ENCODE results near the gene BUD31.
"Not testable (repeated sequence)": the region's sequence is repeated elsewhere in the genome, so short reads cannot be mapped to it uniquely, and the experiment has no call there.

BUD31 gene

DNA sequence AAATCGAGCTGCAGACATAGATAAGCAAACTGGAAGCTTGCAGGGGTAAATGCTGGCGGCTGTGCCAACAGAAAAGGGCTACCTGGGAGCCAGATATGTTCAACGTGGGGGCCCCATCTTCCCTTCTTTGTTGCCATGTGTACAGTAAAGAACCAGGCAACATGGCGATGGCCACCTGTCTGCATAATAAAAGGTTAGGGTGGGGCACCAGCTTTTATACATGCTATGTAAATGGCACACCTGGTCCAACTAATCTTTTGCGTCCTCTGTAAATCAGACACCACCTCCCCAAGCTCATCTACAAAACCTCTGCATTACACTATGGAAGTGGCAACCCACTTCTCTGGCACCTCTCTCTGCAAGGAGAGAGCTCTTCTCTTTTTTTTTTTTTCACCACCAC lies 13.9 kb downstream of the BUD31 start:
- FAIRE-seq = no peak
- no peak for DNase-seq (ENCODE audit: insufficient read length, low spot score)
- no peak for TF ChIP-seq POLR2A (IDR thresholded peaks at IDR 0.05; ENCODE audit: low read depth, low read length)

DNA sequence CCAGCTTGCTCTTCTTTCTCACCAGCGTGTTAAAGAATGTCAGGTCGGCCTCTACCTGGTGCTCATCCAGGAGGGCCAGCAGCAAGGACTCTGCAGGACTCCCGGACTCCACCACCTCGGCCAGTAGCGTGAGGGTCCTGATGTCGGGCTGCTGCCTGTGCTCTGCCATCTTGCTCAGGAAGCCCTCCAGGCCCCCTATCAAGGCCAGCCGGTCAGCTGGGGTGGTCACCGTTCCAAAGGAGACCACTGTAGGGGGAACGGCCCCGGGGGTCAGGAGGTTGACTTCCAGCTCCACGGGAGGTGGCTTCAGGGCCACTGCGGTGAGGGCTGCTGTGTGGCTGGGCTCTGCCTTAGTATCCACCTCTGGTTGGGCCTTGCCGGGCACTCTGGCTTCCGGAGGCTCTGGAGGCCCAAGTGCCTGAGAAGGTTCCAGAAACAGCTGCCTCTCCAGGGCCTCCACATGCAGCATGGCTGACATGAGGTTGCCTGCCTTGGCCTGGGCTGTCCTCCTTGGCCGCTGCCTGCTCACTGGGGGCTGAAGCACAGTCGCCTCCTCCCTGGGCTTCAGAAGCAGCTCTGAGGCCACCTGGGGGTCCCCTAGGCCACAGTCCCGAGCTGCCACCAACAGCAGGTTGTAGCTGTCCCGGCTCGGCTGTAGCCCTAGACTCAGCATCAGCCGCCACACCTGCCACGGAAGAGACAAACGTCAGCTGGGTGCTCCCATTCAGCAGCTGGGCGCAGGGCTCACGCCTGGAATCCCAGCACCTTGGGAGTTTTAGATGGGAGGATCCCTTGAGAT lies 16.4 kb downstream of the BUD31 start:
- no peak for DNase-seq (ENCODE audit: insufficient read length, low spot score)
- FAIRE-seq = no peak
- TF ChIP-seq POLR2A (IDR thresholded peaks at IDR 0.05; ENCODE audit: low read depth, low read length) = no peak

GRCh38 chr7:99428972-99429566 lies 20.3 kb downstream of the BUD31 start:
- DNase-seq (ENCODE audit: insufficient read length, low spot score) = no peak
- no peak for FAIRE-seq
- TF ChIP-seq POLR2A (IDR thresholded peaks at IDR 0.05; ENCODE audit: low read depth, low read length) = no peak

DNA sequence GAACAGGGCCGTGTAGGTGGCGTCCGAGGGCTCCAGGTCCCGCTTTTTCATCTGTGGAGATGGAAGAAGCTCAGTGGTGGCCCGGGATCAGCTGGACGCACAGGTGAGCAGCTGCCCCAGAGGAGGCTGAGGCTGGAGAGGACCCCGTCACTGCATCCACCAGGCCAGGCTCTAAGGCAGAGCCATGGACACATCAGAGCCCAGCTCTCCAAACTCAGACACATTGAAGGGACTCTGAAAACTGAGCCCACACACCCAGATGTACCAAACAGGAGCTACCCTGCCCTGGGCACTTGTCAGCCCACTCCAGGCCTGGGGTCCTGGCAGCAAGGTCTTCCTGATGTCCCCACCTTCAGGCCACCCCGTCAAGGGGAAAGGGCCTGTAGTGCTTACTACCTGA lies 21.0 kb downstream of the BUD31 start:
- TF ChIP-seq POLR2A (IDR thresholded peaks at IDR 0.05; ENCODE audit: low read depth, low read length) = no peak
- no peak for FAIRE-seq
- no peak for DNase-seq (ENCODE audit: insufficient read length, low spot score)

- not testable (repeated sequence) for FAIRE-seq; DNase-seq (ENCODE audit: insufficient read length, low spot score)
Measured at GRCh38 chr7:99431756-99432540, 23.2 kb downstream of the BUD31 start.

- no peak for FAIRE-seq
- DNase-seq (ENCODE audit: insufficient read length, low spot score) = no peak
- TF ChIP-seq POLR2A (IDR thresholded peaks at IDR 0.05; ENCODE audit: low read depth, low read length) = no peak
Measured at GRCh38 chr7:99433158-99433557, 24.4 kb downstream of the BUD31 start.

- no peak for DNase-seq (ENCODE audit: insufficient read length, low spot score)
- TF ChIP-seq POLR2A (IDR thresholded peaks at IDR 0.05; ENCODE audit: low read depth, low read length) = no peak
- no peak for FAIRE-seq
Measured at GRCh38 chr7:99437946-99438572, 29.3 kb downstream of the BUD31 start.

GRCh38 chr7:99438573-99439480 lies 30.1 kb downstream of the BUD31 start, which contains the start of the genes CPSF4 and PTCD1:
CPSF4 (plus strand) TSS chr7:99438943; CDS start chr7:99439083, 140 bp downstream.
PTCD1 (minus strand) TSS chr7:99438798; CDS start chr7:99435242, 3,556 bp downstream.
- FAIRE-seq = no peak
- TF ChIP-seq POLR2A (IDR thresholded peaks at IDR 0.05; ENCODE audit: low read depth, low read length) = peak; percentile 80

DNA sequence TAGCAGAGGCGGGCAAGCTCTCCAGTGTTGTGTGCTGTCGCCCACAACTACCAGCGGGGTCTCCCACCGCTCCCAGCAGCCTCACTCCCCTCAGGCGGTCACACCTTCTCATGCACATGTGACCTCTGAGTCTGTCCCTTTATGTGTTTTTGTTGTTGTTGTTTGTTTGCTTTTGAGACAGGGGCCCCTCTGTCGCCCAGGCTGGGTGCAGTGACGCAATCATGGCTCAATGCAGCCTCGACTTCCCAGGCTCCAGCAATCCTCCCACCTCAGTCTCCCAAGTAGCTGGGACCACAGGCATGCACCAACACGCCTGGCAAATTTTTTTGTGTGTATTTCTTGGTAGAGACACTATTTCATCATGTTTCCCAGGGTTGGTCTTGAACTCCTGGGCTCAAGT lies 31.4 kb downstream of the BUD31 start:
- TF ChIP-seq POLR2A (IDR thresholded peaks at IDR 0.05; ENCODE audit: low read depth, low read length) = no peak

More at GRCh38 chr7:99438573-99439480, 30.1 kb downstream of the BUD31 start, which contains the start of the genes CPSF4 and PTCD1:
- DNase-seq (ENCODE audit: insufficient read length, low spot score) = peak; percentile 98

DNA sequence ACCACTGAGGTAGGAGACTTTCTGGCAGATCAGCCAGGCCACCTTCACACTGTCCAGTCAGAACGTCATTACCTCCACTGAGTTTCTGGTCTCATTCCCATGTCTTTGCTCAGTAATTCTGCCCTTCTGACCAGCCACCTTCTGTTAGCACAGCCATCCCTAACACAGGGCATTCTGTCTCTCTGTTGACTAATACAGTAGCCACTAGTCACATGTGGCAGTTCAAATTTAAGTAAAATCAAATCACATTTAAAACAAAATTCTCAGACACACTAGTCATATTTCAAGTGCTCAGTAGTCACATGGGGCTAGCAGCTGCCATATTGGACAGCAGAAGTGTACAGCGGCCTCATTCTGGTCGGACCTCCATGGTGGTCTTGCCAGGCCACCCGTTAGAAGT lies 37.3 kb downstream of the BUD31 start:
- no peak for TF ChIP-seq POLR2A (IDR thresholded peaks at IDR 0.05; ENCODE audit: low read depth, low read length)
- FAIRE-seq (no peak), DNase-seq (ENCODE audit: insufficient read length, low spot score) (no peak)

More for the DNA sequence above, 31.4 kb downstream of the BUD31 start:
- FAIRE-seq (no peak), DNase-seq (ENCODE audit: insufficient read length, low spot score) (no peak)

DNA sequence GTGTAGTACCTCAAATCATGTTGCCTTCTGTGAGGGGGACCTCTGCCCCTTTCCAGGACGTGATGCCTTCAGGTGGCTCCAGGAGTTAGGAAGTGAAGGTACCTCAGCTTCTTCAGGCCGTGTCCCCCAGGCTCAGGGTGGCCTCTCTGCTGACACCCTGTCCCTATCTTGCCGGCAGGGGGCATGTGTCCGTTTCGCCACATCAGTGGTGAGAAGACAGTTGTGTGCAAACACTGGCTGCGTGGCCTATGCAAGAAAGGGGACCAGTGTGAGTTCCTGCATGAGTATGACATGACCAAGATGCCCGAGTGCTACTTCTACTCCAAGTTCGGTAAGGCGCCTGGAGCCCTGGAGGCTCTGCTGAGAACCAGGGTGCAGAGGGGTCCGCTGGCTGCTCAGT lies 39.2 kb downstream of the BUD31 start:
- TF ChIP-seq POLR2A (IDR thresholded peaks at IDR 0.05; ENCODE audit: low read depth, low read length) = no peak
- no peak for DNase-seq (ENCODE audit: insufficient read length, low spot score)
- FAIRE-seq = no peak

GRCh38 chr7:99448855-99449254 lies 40.1 kb downstream of the BUD31 start:
- FAIRE-seq (no peak), DNase-seq (ENCODE audit: insufficient read length, low spot score) (no peak)
- TF ChIP-seq POLR2A (IDR thresholded peaks at IDR 0.05; ENCODE audit: low read depth, low read length) = no peak

GRCh38 chr7:99449326-99449725 lies 40.6 kb downstream of the BUD31 start:
- DNase-seq (ENCODE audit: insufficient read length, low spot score) (no peak), FAIRE-seq (no peak)
- TF ChIP-seq POLR2A (IDR thresholded peaks at IDR 0.05; ENCODE audit: low read depth, low read length) = no peak

Measured in H54 (cell line).